ENCODE results near the gene PORCN.

PORCN gene

DNA sequence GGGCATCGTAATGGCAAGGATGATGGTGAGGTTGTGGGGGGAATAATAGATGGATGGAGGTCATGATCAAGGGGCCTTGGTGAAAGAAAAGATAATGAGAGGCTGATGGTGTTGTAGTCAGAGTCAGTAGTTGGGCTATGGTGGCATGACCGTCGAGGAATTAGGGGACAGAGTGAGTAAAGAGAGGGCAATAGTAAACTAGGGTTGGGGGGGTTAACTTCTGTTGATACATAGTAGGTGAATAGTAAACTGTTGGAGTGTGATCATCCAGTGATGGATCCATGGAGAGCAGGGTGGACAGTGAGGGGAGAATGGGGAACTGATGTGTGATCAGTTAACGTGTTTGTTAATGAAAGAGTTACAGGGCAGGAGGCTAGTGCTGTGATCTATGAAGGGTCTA lies 31.9 kb upstream of the PORCN start:
- DNase-seq (ENCODE audit: low read depth), result no peak

DNA sequence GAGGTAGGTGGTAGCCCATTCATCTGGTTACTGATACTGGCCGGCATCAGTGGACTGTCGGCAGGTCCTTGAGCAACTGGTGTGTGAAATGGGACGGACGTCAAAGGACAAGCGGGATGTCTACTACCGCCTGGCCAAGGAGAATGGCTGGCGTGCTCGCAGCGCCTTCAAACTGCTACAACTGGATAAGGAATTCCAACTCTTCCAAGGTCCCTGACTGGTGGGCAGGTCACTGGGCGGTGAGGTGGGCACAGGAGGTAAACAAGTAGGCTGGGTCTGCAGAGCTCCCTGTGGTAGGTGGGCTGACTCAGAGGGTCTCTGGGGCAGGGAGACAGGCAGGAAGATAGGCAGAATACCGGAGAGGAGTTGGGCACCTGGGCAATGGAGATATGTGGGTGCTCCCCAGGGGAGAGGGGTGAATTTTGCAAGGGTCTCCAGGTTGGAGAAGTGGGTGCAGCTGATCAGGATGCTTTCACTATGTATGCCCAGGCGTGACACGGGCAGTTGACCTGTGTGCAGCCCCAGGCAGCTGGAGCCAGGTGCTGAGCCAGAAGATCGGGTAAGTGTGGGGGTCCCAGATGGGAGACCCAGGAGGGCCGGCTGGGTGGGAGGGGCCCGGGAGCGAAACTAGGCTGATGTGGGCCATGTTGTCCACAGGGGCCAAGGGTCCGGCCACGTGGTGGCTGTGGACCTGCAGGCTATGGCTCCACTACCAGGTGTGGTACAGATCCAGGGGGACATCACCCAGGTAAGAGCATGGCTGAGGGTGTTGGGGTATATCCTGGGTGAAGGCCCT lies 30.6 kb upstream of the PORCN start:
- DNase-seq (ENCODE audit: low read depth), result no peak

DNA sequence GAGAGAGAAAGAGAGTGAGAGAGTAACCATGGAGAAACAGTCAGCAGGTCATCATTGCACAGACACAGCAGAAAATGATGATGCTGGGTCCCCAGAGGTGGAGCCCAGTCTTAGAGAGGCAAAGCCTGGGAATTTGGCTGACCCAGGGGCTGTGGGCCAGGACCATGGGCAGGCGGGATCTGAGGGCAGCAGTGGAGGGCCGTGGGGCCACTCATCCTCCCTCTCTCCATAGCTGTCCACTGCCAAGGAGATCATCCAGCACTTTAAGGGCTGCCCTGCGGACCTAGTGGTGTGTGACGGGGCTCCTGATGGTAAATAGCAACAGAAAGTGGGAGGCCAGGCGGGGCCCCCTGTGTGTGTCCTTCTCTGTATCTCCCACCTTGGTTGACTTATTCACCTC lies 30.0 kb upstream of the PORCN start:
- DNase-seq (ENCODE audit: low read depth), result no peak

DNA sequence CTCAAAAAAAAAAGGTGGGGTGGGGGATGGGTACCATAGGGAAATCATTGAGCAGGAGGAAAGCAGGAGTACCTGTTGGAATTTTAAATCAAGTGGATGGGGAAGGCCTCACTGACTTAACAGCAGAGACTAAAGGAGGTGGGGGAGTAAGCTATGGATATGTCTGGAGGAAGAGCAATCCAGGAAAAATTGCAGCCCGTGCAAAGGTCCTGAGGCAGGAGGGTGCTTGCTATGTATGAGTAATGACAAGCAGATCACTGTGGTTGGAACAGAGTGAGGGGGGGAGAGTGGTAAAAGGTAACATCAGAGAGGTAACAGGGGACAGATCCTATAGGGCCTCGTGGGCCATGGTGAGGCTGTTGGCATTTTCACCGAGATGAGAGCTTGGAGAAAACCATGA lies 28.6 kb upstream of the PORCN start:
- DNase-seq (ENCODE audit: low read depth), result no peak

DNA sequence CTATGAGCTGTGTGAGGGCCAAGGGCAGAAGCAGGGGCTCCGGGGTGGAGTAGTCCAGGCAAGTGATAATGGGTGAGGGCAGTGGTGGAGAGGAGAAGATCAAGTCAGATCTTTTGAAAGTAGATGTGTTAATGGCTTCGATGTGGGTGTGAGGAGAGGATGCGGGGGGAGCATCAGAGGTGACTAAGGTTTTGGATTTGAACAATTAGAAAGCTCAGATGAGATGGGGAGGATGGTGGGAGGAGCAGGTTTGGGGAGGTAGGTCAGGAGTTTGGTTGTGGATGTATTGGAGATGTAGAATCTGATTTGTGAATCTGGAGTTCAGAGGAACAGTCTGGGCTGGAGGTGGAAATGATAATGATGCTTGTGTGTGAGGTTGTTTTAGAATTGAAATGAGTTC lies 28.2 kb upstream of the PORCN start:
- no peak for DNase-seq (ENCODE audit: low read depth)

DNA sequence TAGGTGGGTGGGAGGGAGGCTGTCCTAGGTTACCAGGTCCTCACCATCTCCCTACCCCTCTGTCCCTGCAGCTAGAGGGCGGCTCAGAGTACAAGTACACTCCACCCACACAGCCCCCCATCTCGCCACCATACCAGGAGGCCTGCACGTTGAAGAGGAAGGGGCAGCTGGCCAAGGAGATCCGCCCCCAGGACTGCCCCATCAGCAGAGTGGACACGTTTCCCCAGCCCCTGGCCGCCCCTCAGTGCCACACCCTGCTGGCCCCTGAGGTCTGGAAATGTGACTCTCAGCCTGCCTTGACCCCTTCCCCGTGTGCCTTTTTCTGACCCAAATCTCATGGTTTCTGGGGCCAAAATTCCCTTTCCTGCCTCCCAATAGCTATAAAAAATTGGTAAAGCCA lies 26.3 kb upstream of the PORCN start:
- DNase-seq (ENCODE audit: low read depth), result no peak

DNA sequence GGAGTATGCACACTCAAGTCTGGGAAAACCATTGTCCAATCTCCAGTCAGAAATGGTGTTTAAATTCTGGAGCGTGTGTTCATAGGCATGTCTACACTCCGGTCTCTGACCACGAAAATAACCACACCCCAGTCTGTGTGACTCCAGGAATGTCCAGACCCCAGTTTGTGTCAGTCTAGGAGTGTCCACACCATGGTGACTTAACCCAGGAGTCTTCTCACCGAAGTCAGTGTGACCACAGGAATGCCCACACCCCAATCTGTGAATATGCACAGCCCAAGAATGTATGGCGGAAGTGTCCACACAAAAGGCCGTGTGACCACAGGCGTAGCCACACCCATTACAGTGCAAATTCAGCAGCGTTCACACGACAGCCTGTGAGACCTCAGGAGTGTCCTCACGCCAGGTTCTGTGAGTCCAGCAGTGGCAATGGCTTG lies 21.4 kb upstream of the PORCN start:
- DNase-seq (ENCODE audit: low read depth), result peak; percentile 91

DNA sequence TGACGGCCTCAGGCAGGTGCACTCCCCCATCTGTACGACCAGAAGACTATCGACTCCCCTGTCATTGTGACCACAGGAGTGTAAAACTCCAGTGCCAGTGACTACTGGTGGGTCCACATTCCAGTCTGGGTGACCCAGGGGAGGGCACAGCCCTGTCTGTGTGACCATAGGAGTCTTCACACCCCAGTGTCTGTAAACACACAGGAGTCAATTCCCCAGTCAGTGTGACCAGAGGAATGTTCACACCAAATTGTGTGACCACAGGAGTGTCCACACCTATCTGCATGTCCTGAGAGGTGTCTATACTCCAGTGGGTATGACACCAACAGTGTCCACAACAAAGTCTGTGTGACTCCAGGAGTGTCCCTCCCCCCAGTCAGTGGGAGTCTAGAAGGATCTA lies 20.8 kb upstream of the PORCN start:
- no peak for DNase-seq (ENCODE audit: low read depth)

DNA sequence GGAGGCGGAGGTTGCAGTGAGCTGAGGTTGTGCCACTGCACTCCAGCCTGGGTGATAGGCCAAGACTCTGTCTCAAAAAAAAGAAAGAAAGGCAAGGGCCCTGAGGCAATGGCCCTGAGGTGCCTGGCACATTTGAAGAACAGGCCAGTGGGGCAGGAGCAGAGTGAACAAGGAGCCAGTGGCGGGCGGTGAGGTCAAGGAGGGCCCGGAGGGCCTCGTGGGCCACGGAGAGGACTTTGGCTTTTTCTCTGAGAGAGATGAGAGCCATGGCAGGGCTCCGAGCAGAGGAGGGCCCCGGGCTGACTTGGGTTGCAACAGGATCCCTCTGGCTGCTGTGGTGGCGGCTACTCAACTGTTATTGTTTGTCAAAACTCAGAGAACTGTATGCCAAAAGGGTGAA lies 19.5 kb upstream of the PORCN start:
- no peak for DNase-seq (ENCODE audit: low read depth)

DNA sequence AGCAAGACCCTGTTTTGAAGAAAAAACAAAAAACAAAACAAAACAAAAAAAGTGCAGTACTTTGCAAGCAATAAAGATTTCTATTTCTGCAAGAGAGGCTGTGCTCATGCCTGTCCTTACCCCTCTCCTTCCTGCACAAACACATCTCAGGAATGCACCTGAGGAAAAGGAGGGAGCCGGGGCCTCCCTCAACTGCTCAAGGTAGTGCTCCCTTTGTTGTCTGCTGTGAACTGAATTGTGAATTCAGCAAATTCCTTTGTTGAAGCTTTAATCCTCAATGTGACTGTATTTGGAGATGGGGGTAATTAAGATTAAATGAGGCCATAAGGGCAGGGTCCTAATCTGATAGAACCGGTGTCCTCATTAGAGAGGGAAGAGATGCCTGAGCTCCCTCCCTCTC lies 18.9 kb upstream of the PORCN start:
- no peak for DNase-seq (ENCODE audit: low read depth)

DNA sequence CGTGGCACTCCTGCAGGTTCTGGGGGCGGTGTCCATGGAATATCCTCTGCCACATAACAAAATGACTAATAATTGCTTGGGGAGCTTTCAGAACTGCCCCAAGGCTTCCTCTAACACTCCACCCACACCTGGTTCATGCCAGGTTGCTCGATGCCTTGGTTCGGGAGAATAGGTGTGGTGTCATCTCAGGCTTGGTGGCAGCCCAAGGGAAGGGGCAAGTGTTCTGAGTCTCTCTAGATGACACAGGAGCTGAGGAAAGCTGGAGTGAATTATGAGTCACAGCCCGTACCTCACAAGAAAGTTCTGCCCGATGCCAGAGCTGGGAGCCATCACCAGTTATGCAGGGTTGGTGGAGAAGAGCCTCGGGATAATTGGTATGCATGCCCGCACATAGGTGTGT lies 18.1 kb upstream of the PORCN start:
- no peak for DNase-seq (ENCODE audit: low read depth)

DNA sequence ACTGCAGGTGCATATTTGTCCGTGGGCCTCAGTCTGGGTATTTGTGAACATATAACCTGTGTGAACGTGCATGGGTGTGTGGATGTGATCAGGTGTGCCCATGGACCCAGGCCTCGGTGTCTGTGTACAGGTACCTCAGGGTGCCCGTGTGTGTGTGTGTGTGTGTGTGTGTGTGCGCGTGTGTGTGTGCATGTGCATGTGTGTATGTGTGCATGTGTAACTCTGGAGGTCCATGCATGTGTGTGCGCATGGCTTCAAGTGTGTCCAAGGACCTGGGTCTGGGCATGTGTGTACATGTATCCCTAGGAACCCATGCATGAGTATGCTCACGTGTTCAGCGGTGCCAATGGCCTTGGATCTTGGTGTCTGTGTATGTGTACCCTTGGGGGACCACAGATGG lies 17.0 kb upstream of the PORCN start:
- DNase-seq (ENCODE audit: low read depth), result no peak

DNA sequence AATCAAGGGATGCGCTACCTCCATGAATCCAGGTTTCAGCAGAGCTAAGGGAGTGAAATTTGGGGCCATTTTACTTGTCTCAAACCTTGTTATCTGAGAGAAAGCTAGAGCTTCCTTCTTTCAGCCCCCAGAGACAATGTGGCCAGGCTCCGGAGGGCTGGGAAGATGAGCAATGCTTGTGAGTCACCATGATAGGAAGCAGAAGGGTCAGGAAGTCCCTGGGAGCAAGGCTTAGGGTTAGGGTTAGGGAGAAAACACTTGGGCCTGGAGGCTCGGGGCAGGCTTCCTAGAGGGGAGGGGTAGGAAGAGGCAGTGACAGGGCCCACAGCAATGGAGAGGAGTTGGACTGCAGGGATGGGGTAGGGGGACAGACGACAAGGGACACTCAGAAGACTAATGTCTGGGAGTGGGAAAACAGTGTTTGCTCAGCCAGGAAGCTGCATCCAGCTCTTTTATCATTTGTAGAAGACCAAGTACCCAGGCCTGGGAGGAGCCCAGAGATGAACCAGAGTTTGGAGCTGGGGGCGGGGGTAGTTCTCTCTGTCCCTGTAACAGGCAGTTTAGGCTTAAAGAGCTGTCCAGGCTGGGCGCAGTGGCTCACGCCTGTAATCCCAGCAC lies 16.4 kb upstream of the PORCN start:
- DNase-seq (ENCODE audit: low read depth), result no peak

DNA sequence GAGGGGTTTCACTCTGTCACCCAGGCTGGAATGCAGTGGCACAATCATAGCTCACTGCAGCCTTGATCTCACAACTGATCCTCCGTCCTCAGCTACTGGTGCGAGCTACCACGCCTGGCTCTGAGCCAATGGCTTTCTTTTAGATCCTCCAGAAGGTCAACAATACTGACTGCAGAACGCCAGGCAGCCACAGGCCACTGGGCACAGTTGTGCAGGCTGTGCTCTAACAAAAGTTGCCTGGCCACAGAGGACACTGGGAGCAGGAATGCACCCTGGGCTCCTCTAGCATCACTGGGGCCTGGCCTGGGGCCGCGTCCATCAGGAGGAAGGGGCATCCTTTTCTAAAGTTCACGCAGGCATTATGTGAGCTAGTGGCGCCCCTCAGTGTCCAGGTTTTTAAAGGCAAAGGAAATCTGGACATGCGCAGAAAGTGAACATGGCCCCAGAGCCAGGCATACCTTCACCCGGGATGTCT lies 14.9 kb upstream of the PORCN start:
- no peak for DNase-seq (ENCODE audit: low read depth)

DNA sequence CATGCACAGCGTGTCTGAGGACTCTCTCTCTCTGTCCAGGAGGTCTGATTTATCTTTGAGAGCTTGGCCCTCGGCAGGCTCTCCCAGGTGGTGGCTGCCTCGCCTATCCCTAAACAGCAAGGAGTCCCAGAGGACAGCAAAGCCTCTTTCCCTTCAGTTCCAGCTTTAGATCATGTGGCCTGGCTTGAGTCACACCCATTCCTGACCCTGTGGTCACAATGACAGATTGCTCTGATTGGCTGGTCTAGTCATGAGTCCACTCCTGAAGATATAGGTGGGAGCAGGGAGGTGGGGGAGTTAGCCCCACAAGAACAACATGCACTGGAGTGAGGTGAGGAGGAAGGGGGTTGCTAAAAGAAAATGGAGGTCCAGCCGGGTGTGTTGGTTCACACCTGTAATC lies 12.1 kb upstream of the PORCN start:
- no peak for DNase-seq (ENCODE audit: low read depth)

DNA sequence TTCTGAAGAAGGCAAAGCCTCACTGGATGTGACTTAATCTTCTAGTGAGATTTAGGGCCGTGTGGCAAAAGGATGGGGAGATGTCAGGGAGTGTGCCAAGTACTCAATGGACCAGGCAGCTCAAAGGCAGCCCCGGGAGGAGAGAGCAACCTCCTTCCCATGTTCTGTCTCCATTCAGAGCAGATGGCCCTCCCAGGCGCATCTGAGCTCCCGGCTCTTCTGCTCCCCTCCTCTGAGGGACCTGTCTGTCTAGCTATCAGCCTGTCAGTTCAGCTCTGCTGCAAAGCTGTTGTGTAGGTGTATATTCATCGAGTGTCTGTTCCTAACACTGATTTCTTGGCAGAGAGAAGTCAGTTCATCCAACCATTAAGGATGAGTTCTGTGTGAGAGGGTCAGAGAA lies 10.9 kb upstream of the PORCN start:
- no peak for DNase-seq (ENCODE audit: low read depth)

DNA sequence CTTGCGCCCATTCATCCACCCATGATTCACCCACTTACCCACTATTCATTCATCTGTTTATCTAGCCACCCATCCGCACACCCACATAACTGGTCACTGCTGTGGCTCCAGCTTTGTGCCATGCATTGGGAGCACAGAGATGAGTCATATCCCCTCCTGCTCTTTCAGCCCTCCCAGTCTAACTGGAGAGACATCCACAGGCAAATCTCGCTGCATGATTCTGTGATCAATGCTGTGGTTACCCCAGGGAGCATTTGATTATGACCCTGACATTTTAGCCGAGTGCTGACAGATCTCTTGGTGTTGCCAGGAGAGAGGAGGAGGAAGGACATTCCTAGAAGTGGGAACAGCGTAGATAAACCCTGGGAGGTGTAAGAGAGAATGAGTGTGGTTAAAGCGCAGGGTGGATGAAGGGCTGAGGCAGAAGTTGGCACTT lies 10.4 kb upstream of the PORCN start:
- DNase-seq (ENCODE audit: low read depth), result no peak

DNA sequence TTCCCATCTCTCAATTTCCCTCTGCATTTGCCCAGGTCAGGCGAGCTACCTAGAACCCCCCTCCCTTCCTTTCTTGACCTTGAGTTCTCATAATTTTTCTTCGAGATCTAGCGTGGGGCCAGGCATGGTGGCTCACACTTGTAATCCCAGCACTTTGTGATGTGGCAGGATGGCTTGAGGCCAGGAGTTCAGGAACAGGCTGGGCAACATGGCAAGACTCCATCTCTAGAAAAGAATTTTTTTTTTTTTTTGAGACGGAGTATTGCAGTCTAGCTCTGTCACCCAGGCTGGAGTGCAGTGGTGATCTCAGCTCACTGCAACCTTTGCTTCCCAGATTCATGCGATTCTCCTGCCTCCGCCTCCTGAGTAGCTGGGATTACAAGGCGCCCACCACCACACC lies 4.5 kb upstream of the PORCN start:
- no peak for DNase-seq (ENCODE audit: low read depth)

DNA sequence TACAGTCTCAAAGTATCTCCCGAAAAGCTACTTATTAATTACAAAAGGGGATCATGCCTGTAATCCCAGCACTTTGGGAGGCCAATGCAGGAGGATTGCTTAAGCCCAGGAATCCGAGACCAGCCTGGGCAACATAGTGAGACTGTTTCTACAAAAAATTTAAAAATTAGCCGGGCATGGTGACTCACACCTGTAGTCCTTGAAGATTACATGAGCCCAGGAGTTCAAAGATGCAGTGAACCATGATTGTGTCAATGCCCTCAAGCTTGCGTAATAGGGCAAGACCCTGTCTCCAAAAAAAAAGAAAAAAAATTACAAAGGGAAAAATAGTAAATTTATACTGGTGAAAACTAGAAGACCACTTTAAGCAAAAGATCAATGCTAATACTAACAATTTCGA lies 3.3 kb upstream of the PORCN start:
- no peak for DNase-seq (ENCODE audit: low read depth)

DNA sequence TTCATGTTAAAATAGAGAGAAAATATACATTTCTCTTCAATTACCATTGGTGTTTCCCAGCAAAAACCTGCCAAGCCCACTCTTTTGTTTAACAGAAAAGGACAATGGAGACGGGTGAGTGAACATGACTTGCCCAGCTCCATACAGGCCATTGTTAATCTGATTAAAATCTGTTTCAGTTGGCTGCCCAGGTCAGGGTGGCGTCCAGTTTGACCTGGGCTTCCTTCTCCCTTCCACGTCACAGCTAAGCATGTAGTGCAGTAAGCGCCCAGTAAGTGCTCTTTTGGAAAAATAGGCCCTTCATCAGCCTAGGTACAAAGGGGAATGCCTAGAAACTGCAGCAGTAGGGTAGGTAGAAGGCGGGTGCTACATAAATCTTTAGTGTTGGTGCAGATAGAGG lies 1.5 kb upstream of the PORCN start:
- no peak for DNase-seq (ENCODE audit: low read depth)

DNA sequence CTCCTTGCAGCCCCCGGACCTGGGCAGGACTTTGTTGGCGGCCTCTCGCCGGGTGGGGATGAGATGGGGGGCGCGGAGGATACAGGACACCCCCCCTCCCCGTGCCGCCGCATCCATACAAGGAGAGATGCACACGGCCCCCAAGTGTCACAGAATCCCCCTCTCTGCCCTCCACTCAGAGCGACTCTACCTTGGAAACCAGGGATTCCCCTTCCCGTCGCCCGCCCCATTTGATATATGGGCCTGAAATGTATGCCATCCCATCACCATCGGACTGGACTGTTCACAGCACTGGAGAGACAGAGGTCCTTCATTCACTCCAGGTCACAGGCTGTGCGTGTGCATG lies 426 bp downstream of the PORCN start:
- DNase-seq (ENCODE audit: low read depth), result no peak

DNA sequence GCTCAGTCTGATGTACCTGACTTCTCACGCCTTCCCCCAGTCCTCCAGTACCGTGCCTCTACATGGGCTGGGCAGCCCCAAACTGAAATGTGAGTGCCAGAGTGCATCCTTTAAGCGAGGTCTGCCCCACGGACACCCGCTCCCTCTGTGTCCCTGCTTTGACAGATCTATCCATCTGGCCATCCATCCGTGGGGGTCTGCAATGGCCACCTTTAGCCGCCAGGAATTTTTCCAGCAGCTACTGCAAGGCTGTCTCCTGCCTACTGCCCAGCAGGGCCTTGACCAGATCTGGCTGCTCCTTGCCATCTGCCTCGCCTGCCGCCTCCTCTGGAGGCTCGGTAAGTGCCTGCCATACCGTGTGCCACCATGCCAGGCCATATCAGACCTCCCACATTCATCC lies 827 bp downstream of the PORCN start:
- DNase-seq (ENCODE audit: low read depth), result no peak

DNA sequence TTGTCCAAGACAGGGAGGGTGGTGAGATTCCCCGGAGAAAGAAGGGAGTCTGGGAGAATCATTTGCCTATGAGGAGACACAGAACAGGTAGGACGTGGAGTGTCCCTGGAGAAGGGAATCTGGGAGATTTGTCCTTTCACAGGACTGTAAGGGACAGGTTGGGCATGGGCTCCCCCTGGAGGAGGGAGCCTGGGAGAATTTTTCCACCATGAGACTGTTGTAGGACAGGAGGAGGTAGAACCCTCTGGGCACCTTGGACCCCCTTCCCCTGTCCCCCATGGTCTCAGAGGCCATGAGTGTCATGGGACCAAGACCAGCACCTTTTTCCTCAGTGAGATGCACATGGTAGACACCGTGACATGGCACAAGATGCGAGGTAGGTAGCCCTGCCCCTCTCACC lies 2.8 kb downstream of the PORCN start:
- no peak for DNase-seq (ENCODE audit: low read depth)

DNA sequence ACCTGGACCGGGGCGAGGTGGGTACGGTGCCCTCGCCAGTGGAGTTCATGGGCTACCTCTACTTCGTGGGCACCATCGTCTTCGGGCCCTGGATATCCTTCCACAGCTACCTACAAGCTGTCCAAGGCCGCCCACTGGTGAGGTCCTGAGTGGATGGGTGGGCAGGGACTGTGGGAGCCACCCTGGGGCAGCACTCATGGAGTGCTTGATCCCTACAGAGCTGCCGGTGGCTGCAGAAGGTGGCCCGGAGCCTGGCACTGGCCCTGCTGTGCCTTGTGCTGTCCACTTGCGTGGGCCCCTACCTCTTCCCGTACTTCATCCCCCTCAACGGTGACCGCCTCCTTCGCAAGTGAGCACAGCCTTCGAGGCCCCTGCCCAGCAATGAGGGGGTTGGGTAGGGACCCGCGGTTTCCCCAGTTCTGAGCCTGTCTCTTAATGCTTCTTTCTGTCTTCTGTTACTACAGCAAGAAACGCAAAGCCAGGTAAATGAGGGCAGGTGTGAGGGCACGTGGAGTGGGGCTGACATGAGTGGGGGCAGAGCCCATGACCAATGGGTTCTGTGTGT lies 3.7 kb downstream of the PORCN start:
- DNase-seq (ENCODE audit: low read depth), result no peak
